NOMO-1 treated with dmso at 0.1 percent for 144 hours (cell line): Measurements from ENCODE around the gene ATP5MC2.
"Not testable (repeated sequence)": the region's sequence is repeated elsewhere in the genome, so short reads cannot be mapped to it uniquely, and the experiment has no call there.

Source experiments
- DNase-seq: peaks from one replicate; lab custom pipeline; 2025; ENCODE audit not compliant: unreplicated experiment; lab: John Stamatoyannopoulos, UW

The ATP5MC2 gene

DNA sequence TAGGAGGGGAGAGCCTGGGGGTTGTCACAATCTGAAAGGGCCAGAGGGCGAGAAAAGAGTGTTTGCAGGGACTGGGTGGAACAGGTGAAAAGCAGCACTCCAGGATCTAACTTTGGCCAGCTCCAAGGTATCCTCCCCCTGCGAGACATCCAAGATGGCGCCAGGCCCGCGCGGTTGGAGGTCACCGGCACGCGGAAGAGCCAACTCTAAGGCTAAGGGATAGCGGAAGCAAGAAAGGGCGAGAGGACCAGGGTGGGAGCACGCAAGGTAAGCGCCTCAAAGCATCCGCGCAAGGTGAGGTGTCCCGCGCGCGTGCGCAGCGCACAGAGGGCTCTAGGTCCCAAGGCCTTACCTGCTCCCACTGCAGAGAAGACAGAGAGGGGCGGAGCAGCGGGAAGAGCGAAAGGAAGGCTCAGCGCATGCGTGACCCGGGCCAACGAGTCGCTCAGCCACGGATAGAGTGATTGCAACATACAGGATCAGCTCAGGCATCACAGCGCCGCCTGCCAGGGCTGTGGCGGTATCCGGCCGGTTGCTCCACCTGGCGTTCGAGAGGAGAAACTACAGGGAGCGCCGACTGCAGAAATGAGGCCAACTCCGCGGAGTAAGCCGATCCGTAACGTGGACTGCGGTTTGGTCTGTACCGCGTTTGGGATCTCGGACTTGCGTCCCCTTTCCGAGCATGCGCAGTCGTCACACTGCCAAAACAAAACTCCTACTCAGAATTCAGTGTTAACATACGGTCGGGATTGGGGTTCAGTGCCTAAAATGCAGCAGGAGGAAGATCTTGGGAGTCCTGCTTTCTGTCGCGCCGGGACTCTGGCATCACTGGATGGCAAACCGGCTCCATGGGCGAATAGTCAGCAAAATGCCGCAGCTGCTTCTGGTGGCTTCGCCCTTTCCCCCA is at the start of gene ATP5MC2:
TSS of gene ATP5MC2 (minus strand) at position 383 of the 907 bp plus-strand sequence. CDS start 3,469 bp downstream, outside the sequence.
- DNase-seq = peak; percentile 95

DNA sequence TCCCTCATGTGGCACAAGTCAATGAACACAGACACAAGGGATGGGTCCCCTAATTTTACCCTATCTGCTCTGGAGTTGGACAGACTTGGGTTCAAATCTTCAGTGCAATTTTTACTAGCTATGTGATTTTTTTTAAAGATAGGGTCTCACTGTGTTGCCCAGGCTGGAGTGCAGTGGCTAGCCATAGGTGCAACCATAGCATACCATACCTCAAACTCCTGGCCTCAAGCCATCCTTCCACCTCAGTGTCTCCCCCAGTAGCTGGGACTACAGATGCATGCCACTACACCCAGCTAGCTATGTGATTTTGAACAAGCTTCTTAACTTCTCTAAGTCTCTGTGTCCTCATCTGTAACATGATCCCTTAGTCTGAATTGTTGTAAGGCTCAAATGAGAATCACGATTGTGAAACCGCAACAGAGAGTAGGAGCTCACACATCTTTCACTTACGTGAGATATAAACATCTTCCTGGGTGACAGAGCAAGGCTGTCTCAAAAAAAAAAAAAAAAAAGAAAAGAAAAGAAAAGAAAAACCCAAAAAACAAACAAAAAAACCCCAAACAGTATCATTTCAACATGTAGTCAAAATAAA is 46.7 kb upstream of the ATP5MC2 start:
- DNase-seq = no peak

DNA sequence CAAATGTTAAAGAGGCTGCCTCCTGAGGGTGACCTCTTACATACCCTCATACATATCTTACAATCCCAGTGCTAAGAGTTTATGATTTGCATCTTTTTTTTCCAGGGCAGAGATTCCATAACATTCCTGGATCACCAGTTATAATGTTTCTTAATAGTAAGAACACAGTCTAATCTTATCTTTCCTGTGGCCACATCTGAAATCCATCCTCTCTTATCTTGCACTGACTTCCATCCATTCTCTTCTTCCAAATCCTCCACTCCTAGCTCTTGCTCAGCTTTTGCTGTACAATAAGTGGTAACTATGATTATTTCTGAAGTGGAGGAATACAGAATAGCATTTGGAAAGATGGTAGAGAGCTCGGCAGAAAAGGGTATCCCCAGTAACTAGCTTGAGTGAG is 45.1 kb upstream of the ATP5MC2 start:
- no peak for DNase-seq

DNA sequence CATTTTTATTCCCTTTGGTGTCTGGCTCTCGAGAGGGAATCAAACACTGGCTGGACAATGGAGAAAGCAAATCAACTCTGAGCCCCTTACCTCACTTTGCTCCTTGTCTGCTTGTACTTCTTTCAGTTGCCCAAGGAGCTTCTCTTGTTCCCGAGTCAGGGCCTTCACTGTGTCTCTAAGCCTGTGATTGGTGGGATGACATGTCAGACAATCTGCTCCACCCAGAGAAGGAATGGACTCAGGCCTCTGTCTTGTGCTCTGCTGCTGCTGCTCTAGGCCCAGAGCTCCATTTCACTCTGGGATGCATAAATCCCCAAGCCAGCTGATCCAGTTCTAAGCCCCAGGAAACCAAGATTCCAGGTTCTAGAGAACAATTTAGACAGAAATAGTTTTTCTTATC is 43.8 kb upstream of the ATP5MC2 start:
- no peak for DNase-seq

DNA sequence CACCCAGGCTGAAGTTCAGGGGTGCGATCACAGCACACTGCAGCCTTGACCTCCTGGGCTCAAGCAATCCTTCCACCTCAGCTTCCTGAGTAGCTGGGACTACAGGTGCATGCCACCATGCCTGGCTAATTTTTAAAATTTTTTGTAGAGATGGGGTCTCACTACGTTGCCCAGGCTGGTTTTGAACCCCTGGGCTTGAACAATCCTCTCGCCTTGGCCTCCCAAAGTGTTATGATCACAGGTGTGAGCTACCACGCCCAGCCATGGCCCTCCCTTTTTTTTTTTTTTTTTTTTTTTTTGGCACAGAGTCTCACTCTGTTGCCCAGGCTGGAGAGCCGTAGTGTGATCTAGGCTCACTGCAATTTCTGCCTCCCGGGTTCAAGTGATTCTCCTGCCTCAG is 42.7 kb upstream of the ATP5MC2 start:
- not testable (repeated sequence) for DNase-seq

DNA sequence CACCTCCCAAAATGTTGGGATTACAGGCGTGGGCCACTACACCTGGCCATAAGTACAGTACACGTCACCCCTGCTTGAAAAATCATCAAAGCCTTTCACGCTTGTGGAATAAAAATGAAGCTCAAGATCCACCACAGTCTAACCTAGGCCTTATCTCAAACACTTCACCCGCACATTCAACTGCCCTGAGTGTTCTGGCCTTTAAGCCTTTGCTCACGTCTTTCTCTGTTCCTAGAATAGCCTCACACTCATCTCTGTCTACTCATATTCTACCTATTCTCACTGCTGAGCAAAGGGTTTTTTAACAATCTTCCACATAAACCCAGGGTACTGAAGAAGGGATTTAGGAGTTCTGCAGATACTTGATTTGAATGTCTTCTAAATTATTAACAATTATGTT is 41.4 kb upstream of the ATP5MC2 start:
- no peak for DNase-seq

DNA sequence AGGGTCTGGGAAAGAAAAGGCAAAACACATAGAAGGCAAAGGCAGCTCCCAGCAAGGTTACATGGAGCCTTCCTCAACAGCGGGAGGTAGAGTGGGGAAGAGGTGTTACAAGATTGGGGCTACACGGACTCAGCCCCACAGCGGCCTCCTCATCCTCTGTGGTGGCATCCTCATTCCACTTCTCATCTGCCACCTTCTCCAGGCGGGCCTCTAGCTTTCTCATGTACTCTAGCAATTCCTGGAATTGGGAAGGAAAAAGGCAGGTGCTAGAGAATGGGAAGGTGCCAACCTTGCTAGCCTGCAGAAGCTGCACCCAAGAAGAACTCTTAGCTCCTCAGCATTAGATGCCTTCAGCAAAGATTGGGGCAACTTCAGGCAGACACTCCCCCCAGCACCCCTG is 38.1 kb upstream of the ATP5MC2 start:
- DNase-seq = no peak

DNA sequence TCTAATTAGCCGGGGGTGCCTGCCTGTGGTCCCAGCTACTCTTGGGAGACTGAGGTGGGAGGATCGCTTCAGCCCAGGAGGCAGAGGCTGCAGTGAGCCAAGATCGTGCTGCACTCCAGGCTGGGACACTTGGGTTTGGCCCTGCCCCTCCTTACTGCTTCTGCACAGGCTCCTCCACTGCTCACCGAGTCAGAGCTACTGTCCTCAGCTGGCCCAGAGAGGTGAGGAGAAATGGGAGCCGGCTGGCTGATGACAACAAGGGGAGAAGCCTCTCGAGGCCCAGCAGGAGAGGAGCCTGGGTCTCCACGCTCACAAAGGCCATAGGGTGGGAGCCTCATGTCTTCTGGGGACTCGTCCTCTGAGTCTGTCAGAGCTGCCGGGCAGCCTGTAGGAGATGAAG is 37.6 kb upstream of the ATP5MC2 start:
- DNase-seq = no peak

DNA sequence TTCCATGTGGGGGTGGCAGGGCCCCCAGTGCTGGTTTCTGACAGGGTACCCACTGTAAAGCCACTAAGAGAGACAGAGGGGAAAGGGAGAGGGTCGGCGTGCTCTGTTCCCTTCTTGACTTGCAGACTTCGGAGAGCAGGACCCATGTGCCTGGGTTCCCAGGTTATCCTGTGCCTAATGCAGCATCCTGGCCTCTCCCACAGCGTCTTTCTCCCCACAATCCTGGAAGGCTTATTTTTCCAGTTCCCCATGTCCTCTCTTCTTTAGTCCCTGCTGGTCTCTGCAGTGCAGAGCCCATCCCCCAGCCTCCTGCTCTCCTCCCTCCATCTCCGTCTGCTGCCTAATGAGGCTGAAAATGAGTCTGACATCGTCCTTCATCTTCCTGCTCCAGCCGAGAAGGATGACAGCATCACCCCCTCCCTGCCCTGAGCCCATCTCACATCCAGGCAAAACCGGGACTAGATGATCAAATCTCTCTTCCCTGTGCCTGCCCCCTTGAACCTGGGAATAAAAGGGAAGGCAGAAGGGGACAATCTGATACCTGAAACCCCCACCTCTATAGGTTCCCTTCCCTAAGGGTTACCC is 36.3 kb upstream of the ATP5MC2 start:
- DNase-seq = no peak

DNA sequence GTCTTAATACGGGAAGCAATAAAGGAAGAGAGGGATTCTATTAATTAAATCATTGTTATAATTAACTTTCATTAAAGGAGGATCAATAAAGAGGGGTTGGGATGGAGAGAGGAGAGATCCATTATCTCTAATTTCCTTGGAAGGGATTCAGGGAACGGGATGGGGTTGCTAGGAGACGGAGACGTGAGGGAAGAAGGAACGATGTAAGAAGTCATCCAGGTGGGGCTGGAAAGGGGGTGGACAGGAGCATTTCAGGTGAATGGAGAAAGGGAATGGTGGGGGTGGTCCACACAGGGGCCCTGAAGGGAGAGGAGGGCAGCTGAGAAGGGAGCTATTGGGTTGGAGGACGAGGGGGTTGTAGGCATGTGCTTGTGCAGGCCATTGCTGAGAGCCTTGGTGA is 34.2 kb upstream of the ATP5MC2 start:
- DNase-seq = no peak

DNA sequence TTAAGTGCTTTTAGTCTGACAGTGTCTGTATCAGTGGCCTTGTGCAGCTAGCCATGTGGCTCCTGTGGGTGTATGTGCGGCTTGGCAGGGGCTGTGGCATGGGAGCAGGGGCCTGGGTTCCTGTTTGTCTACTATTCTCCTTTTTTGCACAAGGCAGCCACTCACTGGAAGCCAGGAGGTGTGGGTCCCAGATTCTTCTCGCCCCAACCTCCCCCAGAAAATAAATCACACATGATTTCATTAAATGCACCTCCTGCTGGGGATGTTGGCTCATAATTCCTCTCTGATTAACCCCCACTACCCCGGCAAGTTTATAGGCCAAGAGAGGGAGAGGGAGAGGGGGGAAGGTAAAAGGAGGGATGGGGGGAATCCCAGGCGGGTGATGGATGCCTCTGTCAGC is 33.8 kb upstream of the ATP5MC2 start:
- DNase-seq = no peak

DNA sequence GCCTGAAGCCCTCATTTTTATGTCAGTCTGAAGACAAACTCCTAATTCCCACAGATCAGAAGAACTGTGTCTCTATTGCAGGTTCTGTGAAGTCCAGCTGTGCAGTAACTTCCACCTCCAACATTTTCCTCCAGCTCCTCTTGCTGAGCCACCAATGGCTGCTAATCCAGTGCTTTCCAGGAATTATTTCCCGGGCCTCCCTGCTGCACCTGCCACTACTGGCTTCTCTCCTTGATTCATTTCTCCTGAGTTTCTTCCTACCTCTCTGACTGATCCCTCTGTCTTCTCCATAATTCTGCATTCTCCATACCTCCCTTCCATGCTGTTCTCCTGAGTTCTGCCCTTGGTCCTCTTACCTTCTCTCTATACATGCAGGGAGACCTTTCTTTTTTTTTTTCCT is 30.2 kb upstream of the ATP5MC2 start:
- DNase-seq = no peak

DNA sequence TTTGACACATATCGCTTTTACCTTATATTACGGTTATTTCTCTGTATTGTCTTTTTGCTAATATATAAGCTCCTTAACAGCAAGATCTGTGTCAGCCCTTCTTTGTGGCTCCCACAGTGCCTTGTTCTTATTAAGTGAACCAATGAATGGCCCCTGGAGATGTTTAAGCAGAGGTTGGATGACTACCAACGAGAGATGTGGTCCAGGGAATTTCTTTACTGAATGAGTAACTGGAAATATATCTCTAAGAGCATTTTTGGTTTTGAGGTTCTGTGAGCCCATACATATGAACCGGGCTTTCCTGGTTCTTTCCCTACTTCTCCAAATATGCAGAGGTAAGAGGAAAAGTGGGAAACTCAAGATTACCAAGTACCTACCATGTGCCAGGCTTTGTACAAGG is 27.9 kb upstream of the ATP5MC2 start:
- no peak for DNase-seq

DNA sequence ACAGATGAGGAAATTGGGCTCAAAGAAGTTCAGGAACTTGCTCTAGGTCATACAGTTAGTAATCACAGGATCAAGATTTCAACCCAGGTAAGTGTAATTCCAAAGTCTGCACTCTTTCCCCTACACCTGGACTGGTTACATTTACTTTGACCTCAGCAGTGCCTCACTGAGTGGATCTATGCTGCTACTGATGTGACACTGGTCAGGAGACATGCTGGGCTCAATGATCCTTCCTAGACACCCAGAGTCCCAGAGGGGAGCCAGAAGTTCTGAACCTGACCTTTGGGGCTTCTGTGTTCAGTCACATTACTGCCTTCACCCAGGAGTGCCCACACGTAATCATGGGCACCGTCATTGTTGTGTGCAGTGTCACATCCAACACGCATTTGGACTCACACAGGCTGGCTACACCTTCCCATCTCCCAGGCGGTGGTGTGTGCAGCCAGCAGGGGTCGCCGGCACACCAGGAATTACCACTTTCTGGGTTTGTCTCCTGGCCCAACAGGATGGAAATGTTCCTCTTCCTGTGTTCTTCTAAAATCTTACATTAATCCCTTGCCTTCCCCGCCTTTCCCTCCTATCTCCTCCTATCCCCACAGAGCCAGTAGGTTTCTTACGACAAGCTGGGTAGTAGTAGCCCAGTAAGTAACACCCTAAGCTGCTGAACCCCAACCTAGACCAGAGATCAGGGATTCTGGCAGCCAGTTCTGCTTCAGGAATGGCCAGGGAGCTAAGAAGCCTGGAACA is 25.8 kb upstream of the ATP5MC2 start:
- DNase-seq = peak; percentile 10

DNA sequence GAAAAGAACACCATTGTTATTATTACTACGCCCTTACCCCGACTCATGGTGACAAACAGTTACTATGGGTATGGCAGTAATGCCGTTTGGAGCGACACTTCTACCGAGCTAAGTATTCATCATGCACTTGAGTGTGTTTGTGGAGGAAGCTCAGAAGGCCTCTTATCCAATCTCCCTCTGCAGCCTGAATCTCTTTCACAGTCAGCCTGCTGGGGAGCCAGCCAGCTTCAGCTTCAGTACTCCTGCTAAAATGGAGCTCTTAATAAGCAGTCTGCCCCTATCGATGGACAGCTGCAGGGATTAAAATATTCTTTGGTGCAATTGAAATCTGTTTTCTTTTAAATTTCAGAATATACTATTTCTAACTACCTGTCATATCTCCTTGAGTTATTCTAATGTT is 24.7 kb upstream of the ATP5MC2 start:
- no peak for DNase-seq

DNA sequence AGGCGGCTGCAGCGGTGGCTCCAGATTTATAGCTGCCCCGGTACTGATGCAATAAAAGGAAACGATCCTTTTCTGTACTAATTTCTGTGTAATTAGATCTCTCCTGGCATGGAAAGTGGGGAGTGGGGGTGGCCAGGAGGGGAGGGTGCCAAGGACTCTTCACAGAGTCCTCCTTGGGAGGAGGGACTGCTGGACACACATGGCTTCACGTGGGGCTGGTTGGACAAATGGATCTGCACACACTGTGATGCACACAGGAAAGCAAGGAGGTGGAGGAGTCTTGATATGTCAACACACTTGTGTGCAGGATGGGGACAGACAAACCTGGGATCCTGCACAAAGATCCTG is 23.8 kb upstream of the ATP5MC2 start:
- DNase-seq = no peak

DNA sequence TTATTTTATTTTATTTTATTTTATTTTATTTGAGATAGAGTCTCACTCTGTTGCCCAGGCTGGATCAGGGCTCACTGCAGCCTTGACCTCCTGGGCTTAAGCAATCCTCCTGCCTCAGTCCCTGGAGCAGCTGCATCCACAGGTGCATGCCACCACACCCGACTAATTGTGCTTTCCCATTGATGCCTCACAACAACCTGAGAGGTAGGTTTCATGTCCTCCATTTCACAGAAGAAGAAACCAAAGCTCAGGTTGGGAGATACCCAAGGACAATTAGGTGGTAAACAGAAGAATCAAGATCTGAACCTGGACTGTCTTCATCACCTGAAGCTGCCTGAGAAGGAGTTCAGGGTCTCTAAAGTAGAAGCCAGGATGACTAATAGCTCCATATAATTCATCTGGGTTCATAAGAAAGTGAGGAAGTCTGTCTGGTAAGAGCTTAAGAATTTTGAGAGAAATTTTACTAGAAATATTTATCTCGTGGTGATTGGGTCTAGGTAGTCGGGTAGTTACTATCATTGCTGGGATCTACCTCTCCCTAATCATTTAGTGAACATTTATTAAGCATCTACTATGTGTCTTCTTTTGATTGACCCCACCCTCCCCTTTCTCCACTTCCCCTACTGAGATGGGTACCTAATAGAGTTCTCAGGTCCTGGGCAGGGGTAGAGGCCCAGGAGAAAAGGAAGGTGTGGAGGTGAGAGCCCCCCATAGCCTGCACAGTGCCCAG is 23.2 kb upstream of the ATP5MC2 start:
- no peak for DNase-seq

DNA sequence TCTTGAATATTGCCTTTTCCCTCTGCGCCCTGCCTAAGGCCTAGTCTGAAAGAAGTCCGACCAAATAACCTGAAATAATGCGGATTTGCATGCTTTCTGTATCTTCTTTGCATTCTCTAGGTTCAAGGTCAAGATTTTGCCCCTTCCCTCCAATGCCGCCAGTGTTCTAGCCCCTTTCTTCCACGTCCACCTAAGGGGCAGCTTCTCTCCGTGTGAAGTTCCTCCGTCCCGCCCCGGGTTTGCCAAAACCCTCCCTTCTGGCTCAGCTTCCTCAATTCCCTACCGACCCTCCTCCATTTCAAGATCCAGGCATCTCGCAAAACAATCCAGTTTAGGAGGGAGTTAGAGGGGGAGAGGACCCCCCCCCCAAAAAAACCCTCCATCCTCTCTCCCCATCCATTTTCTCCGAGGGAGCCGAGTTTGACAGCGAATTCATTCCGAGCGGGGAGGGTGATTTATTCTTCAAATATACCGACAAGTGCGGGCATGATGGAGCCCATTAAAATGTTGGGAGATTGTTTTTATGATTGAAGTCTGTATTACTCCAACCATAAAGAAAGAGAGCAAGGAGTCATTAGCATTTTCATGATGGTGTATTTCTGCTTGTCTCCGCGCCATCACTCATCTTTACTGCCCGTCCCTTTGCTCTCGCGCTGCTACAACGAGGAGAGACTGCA is 20.9 kb upstream of the ATP5MC2 start:
- DNase-seq = no peak

DNA sequence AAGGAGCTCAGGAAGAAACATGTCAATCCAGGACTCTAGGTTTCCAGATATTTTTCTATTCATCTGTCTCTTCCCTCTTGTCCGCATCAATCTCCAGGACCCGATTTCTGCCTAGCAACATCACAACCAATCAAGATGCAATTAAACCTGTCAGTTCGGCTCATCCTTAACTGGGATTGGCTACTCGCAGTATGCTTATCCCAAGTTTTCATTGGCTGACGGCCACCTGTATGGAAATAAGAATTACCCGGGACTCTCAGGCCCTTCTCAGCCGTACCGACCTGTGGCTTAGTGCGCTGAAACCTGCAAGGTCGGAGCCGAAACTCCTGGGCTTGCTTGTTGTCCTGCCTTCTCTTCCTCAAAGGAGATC is 20.4 kb upstream of the ATP5MC2 start:
- no peak for DNase-seq
